Prostate gland (tissue), 2 donors: Measurements from ENCODE around the gene MAD1L1.

ENCODE experiments used
- POLR2A ChIP-seq: fragments of 450-650 bp; IDR thresholded peaks from one replicate; pipeline ENCODE4 v1.6.1; 2016; ENCODE audit warnings: antibody characterized with exemption, mild to moderate bottlenecking
- TF ChIP-seq, protein P1 (sequence below), 4 experiments: fragments of 200-600 bp in 2 of 4; fragments of 450-650 bp in 2 of 4; sonication (generic) in 2 of 4; IDR thresholded peaks; 1 replicate in 3 of 4; 2 replicates in 1 of 4; pipeline ENCODE4 v1.5.1; 2016 to 2019; ENCODE audit warnings: antibody characterized with exemption in 4 of 4, mild to moderate bottlenecking in 2 of 4, moderate library complexity in 2 of 4

DNA sequence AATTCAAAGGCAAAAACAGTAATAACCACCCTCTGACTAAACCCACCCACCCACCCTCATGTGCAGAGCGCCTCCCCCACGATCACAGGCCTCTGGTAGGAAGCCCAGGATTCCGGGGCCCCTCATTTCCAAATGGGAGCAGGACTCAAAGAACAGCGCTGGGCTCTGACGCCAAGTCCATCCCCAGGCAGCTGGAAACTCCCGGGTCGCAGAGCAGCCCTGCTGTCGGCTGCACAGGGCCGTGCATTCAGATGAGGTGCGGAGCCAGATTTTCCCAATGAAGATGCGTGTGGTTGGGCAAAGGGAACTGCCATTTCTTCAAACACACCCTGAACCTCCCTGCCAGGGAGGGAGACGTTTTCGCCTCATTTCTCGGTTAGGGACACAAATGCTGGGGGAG is 152.3 kb downstream of the MAD1L1 start:
- TF ChIP-seq, protein P1, sequence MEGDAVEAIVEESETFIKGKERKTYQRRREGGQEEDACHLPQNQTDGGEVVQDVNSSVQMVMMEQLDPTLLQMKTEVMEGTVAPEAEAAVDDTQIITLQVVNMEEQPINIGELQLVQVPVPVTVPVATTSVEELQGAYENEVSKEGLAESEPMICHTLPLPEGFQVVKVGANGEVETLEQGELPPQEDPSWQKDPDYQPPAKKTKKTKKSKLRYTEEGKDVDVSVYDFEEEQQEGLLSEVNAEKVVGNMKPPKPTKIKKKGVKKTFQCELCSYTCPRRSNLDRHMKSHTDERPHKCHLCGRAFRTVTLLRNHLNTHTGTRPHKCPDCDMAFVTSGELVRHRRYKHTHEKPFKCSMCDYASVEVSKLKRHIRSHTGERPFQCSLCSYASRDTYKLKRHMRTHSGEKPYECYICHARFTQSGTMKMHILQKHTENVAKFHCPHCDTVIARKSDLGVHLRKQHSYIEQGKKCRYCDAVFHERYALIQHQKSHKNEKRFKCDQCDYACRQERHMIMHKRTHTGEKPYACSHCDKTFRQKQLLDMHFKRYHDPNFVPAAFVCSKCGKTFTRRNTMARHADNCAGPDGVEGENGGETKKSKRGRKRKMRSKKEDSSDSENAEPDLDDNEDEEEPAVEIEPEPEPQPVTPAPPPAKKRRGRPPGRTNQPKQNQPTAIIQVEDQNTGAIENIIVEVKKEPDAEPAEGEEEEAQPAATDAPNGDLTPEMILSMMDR (IDR thresholded peaks at IDR 0.05), result no peak
- no peak for TF ChIP-seq POLR2A
